PFSK-1 (cell line): ENCODE data around the gene SQSTM1.

Experiments used
- FOXP2 ChIP-seq: optimal IDR thresholded peaks from 2 replicates; pipeline ENCODE3; 2011; ENCODE audit warnings: borderline replicate concordance, control low read depth, inconsistent platforms; ENCODE audit not compliant: insufficient read depth; ENCODE audit errors: extremely low read length, extremely low read depth
- POLR2AphosphoS5 ChIP-seq: IDR thresholded peaks from 2 replicates; pipeline ENCODE4 v1.6.1; 2012; ENCODE audit warnings: low read depth, mild to moderate bottlenecking, control low read depth, low read length, moderate library complexity
- REST ChIP-seq, 2 experiments: IDR thresholded peaks; 2 replicates each; pipeline versions ENCODE4 v1.6.1 to v1.8.0; 2011 to 2012; ENCODE audit warnings: low read depth in 2 of 2, low read length in 2 of 2, control low read depth in 1 of 2, inconsistent platforms in 1 of 2, mild to moderate bottlenecking in 1 of 2, moderate library complexity in 1 of 2; ENCODE audit not compliant: insufficient read depth in 1 of 2
- SIN3A ChIP-seq: IDR thresholded peaks from 2 replicates; pipeline ENCODE4 v1.6.1; 2012; ENCODE audit warnings: mild to moderate bottlenecking, low read length, moderate library complexity, borderline replicate concordance; ENCODE audit not compliant: insufficient read depth
- TAF1 ChIP-seq: IDR thresholded peaks from 2 replicates; pipeline ENCODE4 v1.6.1; 2012; ENCODE audit warnings: low read length, control low read depth, borderline replicate concordance; ENCODE audit not compliant: insufficient read depth

SQSTM1 gene

GRCh38 chr5:179797741-179798140 is 23.0 kb upstream of the SQSTM1 start:
- TF ChIP-seq FOXP2 (no peak), REST (IDR thresholded peaks at IDR 0.05; ENCODE audit: insufficient read depth in 1 of 2, low read depth in 2 of 2, low read length in 2 of 2) (no peak), SIN3A (no peak)

GRCh38 chr5:179798144-179798770 is 22.4 kb upstream of the SQSTM1 start:
- TF ChIP-seq SIN3A (no peak), FOXP2 (no peak), POLR2AphosphoS5 (no peak), TAF1 (no peak), REST (IDR thresholded peaks at IDR 0.05; ENCODE audit: insufficient read depth in 1 of 2, low read depth in 2 of 2, low read length in 2 of 2) (no peak)

- no peak for TF ChIP-seq SIN3A
- TF ChIP-seq FOXP2, result no peak
- no peak for TF ChIP-seq REST (IDR thresholded peaks at IDR 0.05; ENCODE audit: insufficient read depth in 1 of 2, low read depth in 2 of 2, low read length in 2 of 2)
- TF ChIP-seq POLR2AphosphoS5, result no peak
- no peak for TF ChIP-seq TAF1
Observed at GRCh38 chr5:179798771-179799643, 21.7 kb upstream of the SQSTM1 start.

GRCh38 chr5:179799644-179799973 is 21.1 kb upstream of the SQSTM1 start:
- TF ChIP-seq POLR2AphosphoS5, result no peak
- no peak for TF ChIP-seq SIN3A
- TF ChIP-seq FOXP2, result no peak
- TF ChIP-seq TAF1, result no peak
- no peak for TF ChIP-seq REST (IDR thresholded peaks at IDR 0.05; ENCODE audit: insufficient read depth in 1 of 2, low read depth in 2 of 2, low read length in 2 of 2)
